HG03571 (cell line): Measurements from ENCODE around the gene NT5C.

Experiments
- ATAC-seq: cut with Tn5 transposase; IDR thresholded peaks from one replicate; pipeline ENCODE4 v1.9.1; 2021; ENCODE audit not compliant: unreplicated experiment

The NT5C gene

GRCh38 chr17:75118307-75118706 is 13.2 kb downstream of the NT5C start:
- ATAC-seq = no peak

GRCh38 chr17:75116737-75117136 is 14.8 kb downstream of the NT5C start:
- no peak for ATAC-seq

GRCh38 chr17:75115555-75115954 is 16.0 kb downstream of the NT5C start:
- no peak for ATAC-seq

- no peak for ATAC-seq
Measured at GRCh38 chr17:75114552-75115314, 16.8 kb downstream of the NT5C start.

- ATAC-seq = peak; percentile 39
Measured at GRCh38 chr17:75113798-75114551, 17.6 kb downstream of the NT5C start.

GRCh38 chr17:75111777-75112335 is 19.7 kb downstream of the NT5C start:
- ATAC-seq = no peak

- ATAC-seq = no peak
Measured at GRCh38 chr17:75110234-75110937, 21.2 kb downstream of the NT5C start.

- ATAC-seq = peak; percentile 70
Measured at GRCh38 chr17:75109407-75110233, 21.9 kb downstream of the NT5C start, which contains the start of gene ARMC7. Gene ARMC7 (plus strand): TSS chr17:75109969. CDS start chr17:75110289, 320 bp downstream.

GRCh38 chr17:75109046-75109406 is 22.5 kb downstream of the NT5C start:
- ATAC-seq = no peak

GRCh38 chr17:75108193-75108592 is 23.3 kb downstream of the NT5C start:
- ATAC-seq = no peak

GRCh38 chr17:75105126-75106080 is 26.1 kb downstream of the NT5C start:
- ATAC-seq = no peak

GRCh38 chr17:75103601-75104554 is 27.7 kb downstream of the NT5C start:
- ATAC-seq = no peak

- no peak for ATAC-seq
Measured at GRCh38 chr17:75102385-75102821, 29.1 kb downstream of the NT5C start.

GRCh38 chr17:75099881-75100595 is 31.5 kb downstream of the NT5C start:
- no peak for ATAC-seq

- no peak for ATAC-seq
Measured at GRCh38 chr17:75098861-75099260, 32.7 kb downstream of the NT5C start.

GRCh38 chr17:75097865-75098264 is 33.7 kb downstream of the NT5C start:
- no peak for ATAC-seq

GRCh38 chr17:75096082-75096625 is 35.4 kb downstream of the NT5C start:
- no peak for ATAC-seq
